Measurements from ENCODE around the gene RUNX1.

Gene RUNX1

GRCh38 chr21:34941162-34941561 is 107.9 kb downstream of the RUNX1 start:
- DNase-seq: no peak

DNA sequence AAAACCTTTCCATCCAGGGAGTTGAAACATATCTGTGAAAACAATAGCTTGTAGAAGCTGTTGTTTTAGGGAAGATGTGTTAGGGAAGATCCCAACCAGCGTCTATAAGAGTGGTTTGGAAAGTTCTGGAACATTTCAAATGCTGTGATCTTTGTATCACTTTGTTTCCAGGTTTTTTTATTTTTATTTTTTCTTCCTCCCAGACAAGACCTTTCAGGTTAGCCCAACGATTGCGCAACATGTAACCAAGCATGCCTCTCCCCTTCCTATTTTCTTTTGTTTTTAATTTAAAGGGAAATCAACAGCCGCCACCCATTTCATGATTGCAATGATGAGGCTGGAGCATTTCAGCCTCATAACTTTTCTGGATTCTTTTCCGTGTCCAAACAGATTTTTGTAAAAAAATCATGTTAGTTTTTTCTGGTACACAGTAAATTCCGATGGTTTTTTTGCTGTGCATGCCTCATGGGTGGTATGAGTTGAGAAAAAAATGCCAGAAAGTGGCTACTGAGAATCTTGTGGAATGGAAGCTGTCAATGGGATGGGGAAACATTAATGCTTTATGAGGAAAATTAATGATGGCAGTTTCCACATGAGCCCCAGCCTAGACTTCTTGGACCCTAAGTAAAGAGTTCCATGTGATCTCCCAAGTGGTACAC is 109.3 kb downstream of the RUNX1 start:
- DNase-seq: no peak

GRCh38 chr21:34938089-34938764 is 110.9 kb downstream of the RUNX1 start:
- DNase-seq: no peak

GRCh38 chr21:34936883-34937563 is 112.1 kb downstream of the RUNX1 start:
- DNase-seq: no peak

DNA sequence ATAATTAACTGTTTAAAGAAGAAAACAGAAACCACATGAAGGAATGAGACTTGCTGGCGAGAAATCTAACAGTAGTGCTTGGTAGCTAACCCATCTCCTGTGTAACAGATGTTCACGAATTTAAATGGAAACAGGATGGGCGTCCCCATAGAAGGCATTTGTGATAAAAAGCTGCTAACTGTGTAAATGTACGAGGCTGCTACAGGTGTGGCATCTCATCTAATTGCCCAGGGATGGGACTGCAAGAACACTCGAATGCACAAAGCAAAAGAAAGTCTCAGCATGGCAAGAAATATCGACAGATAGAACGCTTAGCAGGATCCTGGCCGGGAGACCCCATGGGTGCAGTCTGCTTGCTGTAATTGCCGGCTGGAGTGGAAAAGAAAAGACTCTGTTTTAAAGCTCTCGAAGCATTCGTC is 112.7 kb downstream of the RUNX1 start:
- DNase-seq: no peak

GRCh38 chr21:34935898-34936297 is 113.2 kb downstream of the RUNX1 start:
- no peak for DNase-seq

- no peak for DNase-seq
These were observed 113.7 kb downstream of the RUNX1 start for GRCh38 chr21:34935452-34935851.

DNA sequence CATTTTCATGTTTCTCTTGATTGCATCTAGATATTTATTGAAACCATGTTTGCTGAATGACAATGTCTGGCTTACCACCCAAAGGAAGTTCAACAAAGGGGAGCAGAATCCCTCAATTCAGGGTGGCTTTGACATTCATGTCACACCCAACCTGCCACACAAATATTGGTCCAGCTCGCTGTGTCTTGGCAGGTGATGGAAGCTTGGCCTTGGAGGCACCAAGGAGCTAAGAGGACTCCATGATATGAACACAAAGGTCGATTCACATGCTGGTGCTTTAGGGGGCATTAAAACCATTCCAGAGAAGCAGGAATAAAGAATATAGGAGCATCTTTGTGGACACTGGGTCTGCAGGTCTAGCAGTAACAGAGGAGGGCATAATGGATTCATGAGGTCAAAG is 114.8 kb downstream of the RUNX1 start:
- no peak for DNase-seq

DNA sequence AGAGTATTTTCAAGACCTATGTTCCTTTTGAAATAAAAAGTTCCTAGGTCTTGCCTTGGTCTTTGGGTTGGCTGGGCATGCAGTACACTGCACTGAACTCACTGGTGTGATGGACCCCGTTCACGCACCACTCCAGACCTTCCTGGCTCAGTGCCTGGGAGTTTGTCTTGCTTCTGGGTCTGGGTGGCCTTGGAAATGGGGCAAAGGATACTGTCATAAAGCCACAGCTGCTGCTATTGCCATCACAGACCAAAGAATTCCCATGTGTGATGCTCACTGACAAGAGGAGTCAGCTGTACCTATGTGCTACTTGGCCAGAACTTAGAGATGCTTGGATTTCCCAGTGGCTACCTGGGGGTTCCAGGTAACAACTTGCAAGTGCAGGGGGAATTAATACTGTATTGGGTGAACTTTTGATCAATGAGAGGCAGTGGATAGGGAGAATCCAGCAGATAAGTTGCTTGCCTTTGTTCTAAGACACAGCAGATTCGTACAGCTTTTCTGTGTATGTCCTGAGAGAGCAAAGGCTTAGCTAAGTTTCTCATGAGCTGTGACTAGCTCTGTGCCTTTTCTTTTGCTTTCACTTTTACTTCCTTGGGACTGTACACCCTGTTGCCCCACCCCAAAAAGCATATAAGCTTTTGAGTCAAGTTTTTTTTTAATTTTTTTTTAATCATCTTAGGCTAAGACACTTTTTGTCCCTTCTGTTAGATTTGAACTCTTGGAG is 115.3 kb downstream of the RUNX1 start:
- no peak for DNase-seq

DNA sequence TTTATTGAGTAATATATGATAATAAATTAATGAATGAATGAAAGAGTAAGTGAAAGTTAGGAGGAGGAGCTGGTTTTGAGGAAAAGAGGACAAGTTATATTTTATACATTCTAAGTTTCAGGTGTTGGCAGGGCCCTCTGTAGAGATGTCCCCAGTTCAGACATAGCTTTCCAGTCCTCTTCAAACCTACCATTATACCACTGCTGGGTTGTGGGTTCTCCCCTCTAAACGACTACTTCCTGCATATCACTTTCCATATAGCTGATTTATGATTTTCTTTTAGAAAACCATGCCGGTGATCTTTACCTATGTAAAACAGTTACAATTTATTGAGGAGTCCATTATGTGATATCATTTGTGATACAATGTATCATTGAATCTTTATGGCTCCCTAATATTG is 116.9 kb downstream of the RUNX1 start:
- no peak for DNase-seq

- DNase-seq: no peak
These were observed 118.1 kb downstream of the RUNX1 start for GRCh38 chr21:34930971-34931370.

- no peak for DNase-seq
These were observed 120.5 kb downstream of the RUNX1 start for GRCh38 chr21:34928637-34929036.

DNA sequence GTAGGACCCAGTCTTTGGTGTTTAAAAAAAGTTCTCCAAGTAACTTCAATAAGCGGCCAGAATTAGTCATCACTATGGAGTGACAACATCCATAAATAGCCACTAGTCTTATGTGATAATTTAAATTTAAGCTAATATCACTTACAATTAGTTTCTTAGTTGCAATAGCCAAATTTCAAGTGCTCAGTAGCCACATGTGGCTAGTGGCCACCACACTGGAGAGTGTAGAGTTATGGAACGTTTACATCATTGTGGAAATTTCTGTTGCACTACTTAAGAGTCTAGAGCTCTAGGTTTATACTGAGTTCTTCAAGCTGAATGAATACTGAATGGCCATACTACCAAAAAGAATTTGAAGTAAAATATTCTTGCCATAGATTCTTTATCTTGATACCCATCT is 121.1 kb downstream of the RUNX1 start:
- no peak for DNase-seq

DNA sequence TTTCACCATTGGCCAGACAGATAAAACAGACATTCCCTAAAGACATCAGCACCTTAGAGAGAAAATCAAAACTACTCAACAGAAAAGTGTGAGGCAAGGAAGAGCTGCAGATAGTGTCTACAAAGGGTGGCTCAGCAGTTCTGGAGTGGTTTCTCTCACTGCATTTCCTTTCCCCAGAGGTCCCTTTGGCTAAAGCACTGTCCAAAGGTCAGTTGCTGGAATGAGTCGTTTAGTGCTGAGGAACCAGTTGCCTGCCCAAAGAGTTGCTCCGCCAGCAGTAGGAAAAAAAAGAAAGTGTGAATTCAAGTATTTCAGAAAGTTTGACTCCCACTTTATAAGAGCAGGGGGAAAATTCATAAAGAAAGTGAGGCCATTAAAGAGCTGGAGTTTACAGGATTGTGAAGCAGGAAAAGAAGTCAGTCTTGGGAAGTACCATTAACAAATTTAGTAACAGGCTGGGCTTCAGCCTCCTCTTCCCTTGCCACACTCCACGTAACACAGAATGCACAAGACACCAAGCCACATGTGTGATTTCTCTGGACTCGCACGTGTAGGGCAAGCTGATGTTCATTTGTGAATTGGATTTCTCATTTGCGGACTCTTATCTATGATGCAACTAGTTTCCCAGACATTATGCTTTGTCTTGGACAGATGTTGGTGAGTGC is 122.2 kb downstream of the RUNX1 start:
- DNase-seq: no peak

DNA sequence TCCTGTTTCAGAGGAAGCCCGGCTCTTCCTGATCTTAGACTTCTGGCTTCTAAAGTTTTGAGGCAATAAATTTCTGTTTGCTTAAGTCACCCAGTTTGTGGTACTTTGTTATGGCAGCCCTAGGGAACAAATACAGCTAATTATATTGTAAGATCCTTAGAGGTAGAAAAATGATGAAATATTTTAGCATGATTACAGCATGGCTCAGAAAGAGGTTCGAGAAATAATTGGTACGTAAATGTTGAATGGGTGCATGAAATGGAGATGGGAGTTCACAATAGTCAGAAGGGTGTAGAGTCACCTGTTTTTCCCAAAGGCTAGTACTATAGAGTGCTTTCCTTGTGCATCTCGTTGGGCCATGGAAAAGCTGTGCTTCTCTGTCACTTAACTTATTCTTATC is 123.5 kb downstream of the RUNX1 start:
- DNase-seq: no peak

GRCh38 chr21:34924771-34925419 is 124.2 kb downstream of the RUNX1 start:
- DNase-seq: no peak

DNA sequence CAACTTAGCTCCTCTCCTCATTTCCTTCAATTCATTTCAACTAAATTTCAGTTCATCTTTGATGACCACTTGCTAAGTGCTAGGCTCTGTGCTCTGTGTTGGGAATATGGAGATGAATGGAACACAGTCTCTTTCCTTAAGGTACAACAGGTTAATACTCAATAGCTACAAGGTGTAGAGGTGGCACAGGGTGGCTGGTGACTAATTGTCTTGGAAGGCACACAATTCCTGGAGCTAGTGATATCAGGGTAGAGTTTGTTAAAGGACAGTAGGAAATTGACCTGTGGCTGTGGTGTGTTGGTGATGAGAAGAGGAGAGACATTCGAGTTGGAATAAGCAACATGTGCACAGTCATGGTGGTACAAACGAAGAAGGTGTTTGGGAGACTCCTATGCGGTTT is 124.9 kb downstream of the RUNX1 start:
- no peak for DNase-seq

DNA sequence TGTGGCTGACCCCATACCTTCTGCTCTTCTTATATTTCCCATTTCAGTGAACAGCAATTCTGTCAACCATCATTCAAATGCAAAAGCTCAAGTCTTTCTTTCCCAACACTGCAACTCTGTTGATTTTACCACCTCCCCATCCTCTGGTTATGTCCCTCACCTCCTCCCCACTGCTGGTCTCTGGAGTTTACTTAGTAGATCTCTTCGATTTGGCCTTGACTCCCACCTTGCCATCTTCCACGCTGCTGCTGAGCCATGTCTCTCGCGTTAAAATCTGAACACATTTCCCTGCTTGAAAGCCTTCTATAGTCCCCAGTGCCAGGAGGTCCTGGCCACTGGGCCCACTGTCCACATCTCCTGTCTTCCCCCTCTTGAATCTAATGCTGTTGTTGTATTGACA is 125.5 kb downstream of the RUNX1 start:
- no peak for DNase-seq

GRCh38 chr21:34923202-34923601 is 125.9 kb downstream of the RUNX1 start:
- no peak for DNase-seq

DNA sequence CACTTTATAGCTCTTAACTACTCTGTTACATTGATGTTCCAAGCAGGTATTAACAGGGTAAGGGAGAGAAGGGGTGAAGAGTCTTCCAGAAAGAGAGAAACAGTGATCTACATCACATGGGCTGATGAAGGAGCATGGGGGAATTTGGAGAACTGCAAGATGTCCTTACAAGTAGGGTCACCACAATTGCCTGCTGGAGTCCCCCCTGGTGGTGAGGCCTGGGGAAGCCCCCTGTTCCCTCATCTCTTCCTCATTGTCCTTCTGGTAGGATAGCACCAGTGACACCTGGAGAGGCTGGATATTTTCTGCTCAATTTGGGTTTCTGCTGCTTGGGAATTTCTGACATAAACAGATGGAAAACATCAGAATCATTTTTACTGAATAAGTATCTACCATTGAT is 126.6 kb downstream of the RUNX1 start:
- no peak for DNase-seq

- no peak for DNase-seq
These were observed 128.0 kb downstream of the RUNX1 start for GRCh38 chr21:34921151-34921550.

- DNase-seq: no peak
These were observed 129.7 kb downstream of the RUNX1 start for GRCh38 chr21:34919406-34919805.

GRCh38 chr21:34916446-34916845 is 132.7 kb downstream of the RUNX1 start:
- DNase-seq: no peak
